K562 (cell line): ENCODE results near the gene BCAS1. TPM values are rescaled to one million over a fixed set of nuclear protein-coding genes. Genes with fewer than 3 reads are reported as not detected.

ENCODE experiments used
- ARHGAP35 ChIP-seq: fragments of 450-650 bp; IDR thresholded peaks from 2 replicates; pipeline ENCODE4 v1.6.1; 2018; ENCODE audit not compliant: partially characterized antibody
- CBX2 ChIP-seq: fragments of 200-600 bp; sonication (generic); IDR thresholded peaks from one replicate; pipeline ENCODE4 v1.6.1; 2012; ENCODE audit warnings: mild to moderate bottlenecking, low read length, inconsistent platforms; ENCODE audit not compliant: insufficient read depth, poor library complexity, severe bottlenecking
- CGGBP1 ChIP-seq: fragments of 250-450 bp; sonication (Bioruptor Pico); IDR thresholded peaks from 2 replicates; pipeline ENCODE4 v1.9.0; 2021; ENCODE audit warnings: mild to moderate bottlenecking
- CHCHD3 ChIP-seq: fragments of 250-450 bp; sonication (Bioruptor Pico); IDR thresholded peaks from 2 replicates; pipeline ENCODE4 v2.1.2; 2022; ENCODE audit warnings: mild to moderate bottlenecking
- FOXJ2 ChIP-seq: fragments of 200-800 bp; sonication (Bioruptor generic); IDR thresholded peaks from 2 replicates; pipeline ENCODE4 v1.6.1; 2016; ENCODE audit warnings: missing genetic modification characterization, missing compliant biosample characterization
- GABPA ChIP-seq: fragments of 200-800 bp; sonication (Bioruptor generic); conservative IDR thresholded peaks from 2 replicates; pipeline ENCODE4 v1.6.1; 2016; ENCODE audit warnings: low read depth, missing genetic modification characterization, missing compliant biosample characterization
- GTF2B ChIP-seq: IDR thresholded peaks from 2 replicates; pipeline ENCODE4 v1.6.1; 2011; ENCODE audit not compliant: insufficient read length; ENCODE audit errors: extremely low read depth
- HINFP ChIP-seq: fragments of 450-650 bp; conservative IDR thresholded peaks from 2 replicates; pipeline ENCODE4 v1.6.1; 2016; ENCODE audit warnings: missing genetic modification characterization, low read depth, mild to moderate bottlenecking, control low read depth, missing compliant biosample characterization
- MAFG ChIP-seq: fragments of 450-650 bp; conservative IDR thresholded peaks from 2 replicates; pipeline ENCODE4 v1.6.1; 2016; ENCODE audit warnings: missing genetic modification characterization, missing compliant biosample characterization
- NCOA1 ChIP-seq: fragments of 450-650 bp; IDR thresholded peaks from 2 replicates; pipeline ENCODE4 v1.6.1; 2016; ENCODE audit warnings: low read depth
- PHF8 ChIP-seq: fragments of 200-600 bp; sonication (generic); IDR thresholded peaks from 2 replicates; pipeline ENCODE4 v1.6.1; 2012; ENCODE audit warnings: mixed run types, mild to moderate bottlenecking, inconsistent platforms, low read length, moderate library complexity, borderline replicate concordance
- PYGO2 ChIP-seq: fragments of 450-650 bp; IDR thresholded peaks from 2 replicates; pipeline ENCODE4 v1.6.1; 2016; ENCODE audit warnings: mild to moderate bottlenecking, missing genetic modification characterization, moderate library complexity, missing compliant biosample characterization
- RBM34 ChIP-seq: fragments of 200-400 bp; formaldehyde crosslinking; IDR thresholded peaks from 2 replicates; pipeline ENCODE4 v1.6.1; 2018; ENCODE audit warnings: low read length, borderline replicate concordance; ENCODE audit not compliant: insufficient read depth
- RERE ChIP-seq: sonication (generic); formaldehyde crosslinking; IDR thresholded peaks from 2 replicates; pipeline ENCODE4 v1.8.0; 2023; ENCODE audit warnings: missing genetic modification reagents, mild to moderate bottlenecking, borderline replicate concordance
- RFX7 ChIP-seq: fragments of 250-450 bp; sonication (Bioruptor Pico); IDR thresholded peaks from 2 replicates; pipeline ENCODE4 v1.5.1; 2021; ENCODE audit warnings: mild to moderate bottlenecking
- STAT5B ChIP-seq: fragments of 250-450 bp; sonication (Bioruptor Pico); IDR thresholded peaks from 2 replicates; pipeline ENCODE4 v1.8.0; 2021; ENCODE audit warnings: mild to moderate bottlenecking, inconsistent platforms
- ZKSCAN1 ChIP-seq: fragments of 150-350 bp; IDR thresholded peaks from 2 replicates; pipeline ENCODE4 v1.6.1; 2016; ENCODE audit warnings: low read depth, low read length
- ZNF197 ChIP-seq: fragments of 200-800 bp; sonication (Bioruptor generic); IDR thresholded peaks from 2 replicates; pipeline ENCODE4 v1.6.1; 2016; ENCODE audit warnings: low read depth, missing genetic modification characterization, missing compliant biosample characterization
- ZNF830 ChIP-seq: fragments of 250-450 bp; sonication (Bioruptor Pico); IDR thresholded peaks from 2 replicates; pipeline ENCODE4 v1.5.0; 2021; ENCODE audit warnings: mild to moderate bottlenecking
- polyA plus RNA-seq, 8 experiments: library from polyadenylated mRNA; depleted of rRNA in 4 of 8; stranded (reverse) in 5 of 8; unstranded in 3 of 8; fragments of >200 nt; fragmentation: Nextera tagmentation in 2 of 8; fragmentation: Illumina TruSeq in 1 of 8; extraction: Ambion mirVana in 2 of 8; extraction: Trizol in 1 of 8; gene quantifications; 2 replicates each; pipeline versions ENCODE4 v1.2.1 to v1.2.3, GENCODE V29; 2011 to 2014; ENCODE audit warnings: inconsistent platforms in 1 of 8, missing spikeins in 1 of 8
- total RNA-seq, 7 experiments: library from RNA; depleted of rRNA in 6 of 7; stranded (reverse); fragments of >200 nt in 6 of 7; fragmentation: Illumina TruSeq in 2 of 7; extraction: Trizol in 2 of 7; gene quantifications; 2 replicates each; pipeline versions ENCODE4 v1.2.1 to v1.2.3, GENCODE V29; 2011 to 2021; ENCODE audit warnings: low replicate concordance in 1 of 7

The BCAS1 gene
- total and polyA plus RNA-seq, 9 of the 15 experiments (the other 6 are each of a cell fraction or from before 2014, with no cell fraction given) = 0.18 to 2.3 (median 0.93) TPM

GRCh38 chr20:53934421-53935343 is 135.7 kb downstream of the BCAS1 start (continued):
- no peak for TF ChIP-seq RERE (CRISPR knock-in tag)
- TF ChIP-seq RBM34 = no peak
- TF ChIP-seq CBX2 = no peak
- TF ChIP-seq PYGO2 (tag) = no peak
- no peak for TF ChIP-seq ZNF197 (CRISPR knock-in tag)
- TF ChIP-seq MAFG = 0 out of 2 replicates have a peak, but pooled peaks have one; percentile 4
- TF ChIP-seq CHCHD3 (CRISPR knock-in tag) = no peak
- TF ChIP-seq ZNF830 (CRISPR knock-in tag) = no peak
- no peak for TF ChIP-seq FOXJ2 (tag)
- no peak for TF ChIP-seq RFX7
- peak; percentile 41; the same call in 1 of the 2 replicates for TF ChIP-seq GABPA (tag)
- no peak for TF ChIP-seq STAT5B (CRISPR knock-in tag)
- TF ChIP-seq ARHGAP35 = no peak
- no peak for TF ChIP-seq GTF2B
- no peak for TF ChIP-seq PHF8
- TF ChIP-seq CGGBP1 = no peak
- no peak for TF ChIP-seq NCOA1
- no peak for TF ChIP-seq ZKSCAN1
- no peak for TF ChIP-seq HINFP (tag)
